Stimulated activated CD8-positive, alpha-beta memory T cell treated with anti-CD3 and anti-CD28 coated beads, Interleukin-2, amount 100 ng/mL, for 1 hour (primary cell): ENCODE measurements around the gene CD164L2.
"Not testable (repeated sequence)": the region's sequence is repeated elsewhere in the genome, so short reads cannot be mapped to it uniquely, and the experiment has no call there.

Experiments
- DNase-seq, 2 donors: peaks; one replicate each; pipeline ENCODE4 v3.0.0-alpha.2; 2020; ENCODE audit warnings: low read depth in 2 of 2

The CD164L2 gene

GRCh38 chr1:27383039-27383605 is at the start of gene CD164L2:
CD164L2 (minus strand) TSS chr1:27383333; CDS start chr1:27383239, 94 bp downstream.
- DNase-seq, result no peak

GRCh38 chr1:27432725-27433124 is 49.6 kb upstream of the CD164L2 start:
- DNase-seq, result not testable (repeated sequence)

GRCh38 chr1:27431601-27431940 is 48.4 kb upstream of the CD164L2 start:
- no peak for DNase-seq

- DNase-seq, result no peak
These were observed 47.9 kb upstream of the CD164L2 start for GRCh38 chr1:27430903-27431600.

GRCh38 chr1:27429029-27429425 is 45.9 kb upstream of the CD164L2 start:
- DNase-seq, result no peak

GRCh38 chr1:27428316-27429028 is 45.3 kb upstream of the CD164L2 start:
- DNase-seq, result no peak

- DNase-seq, result no peak
These were observed 44.7 kb upstream of the CD164L2 start for GRCh38 chr1:27427816-27428315.

- DNase-seq, result no peak
These were observed 44.2 kb upstream of the CD164L2 start for GRCh38 chr1:27427329-27427728.

- DNase-seq, result no peak
These were observed 40.6 kb upstream of the CD164L2 start for GRCh38 chr1:27423709-27424108.

- no peak for DNase-seq
These were observed 35.4 kb upstream of the CD164L2 start for GRCh38 chr1:27418326-27419185.

GRCh38 chr1:27417713-27418112 is 34.6 kb upstream of the CD164L2 start:
- DNase-seq, result no peak

GRCh38 chr1:27416387-27417111 is 33.4 kb upstream of the CD164L2 start:
- DNase-seq, result no peak

GRCh38 chr1:27414091-27414490 is 31.0 kb upstream of the CD164L2 start:
- DNase-seq, result no peak

GRCh38 chr1:27413004-27413403 is 29.9 kb upstream of the CD164L2 start:
- no peak for DNase-seq

- DNase-seq, result no peak
These were observed 29.4 kb upstream of the CD164L2 start for GRCh38 chr1:27412502-27412901.

GRCh38 chr1:27410709-27411108 is 27.6 kb upstream of the CD164L2 start:
- no peak for DNase-seq

GRCh38 chr1:27409669-27410068 is 26.5 kb upstream of the CD164L2 start:
- no peak for DNase-seq

GRCh38 chr1:27408151-27408550 is 25.0 kb upstream of the CD164L2 start:
- no peak for DNase-seq

GRCh38 chr1:27406791-27407190 is 23.7 kb upstream of the CD164L2 start:
- DNase-seq, result not testable (repeated sequence)

- no peak for DNase-seq
These were observed 23.2 kb upstream of the CD164L2 start for GRCh38 chr1:27406362-27406680.

- not testable (repeated sequence) for DNase-seq
These were observed 22.6 kb upstream of the CD164L2 start for GRCh38 chr1:27405598-27406361.
